Thoracic aorta (tissue), 2 donors: ENCODE data around the gene HPS3. TPM values are rescaled to one million over a fixed set of nuclear protein-coding genes. Genes with fewer than 3 reads are reported as not detected.
"Not testable (repeated sequence)": the region's sequence is repeated elsewhere in the genome, so short reads cannot be mapped to it uniquely, and the experiment has no call there.

Experiments
- ATAC-seq: fragments of 150-250 bp; one replicate; pipeline ENCODE4 v1.8.0; 2017; ENCODE audit warnings: low read depth; ENCODE audit not compliant: insufficient number of reproducible peaks, low FRiP score
- DNase-seq: peaks from one replicate; pipeline ENCODE4 v3.0.0-alpha.2; 2020; ENCODE audit warnings: low spot score
- H3K27ac ChIP-seq, 2 donors: fragments of 200-600 bp; sonication (generic); 1 replicate in 1 of 2; 2 replicates in 1 of 2; pipeline ENCODE4 v1.5.1; 2016; ENCODE audit warnings: mild to moderate bottlenecking in 2 of 2, moderate library complexity in 2 of 2
- H3K27me3 ChIP-seq: fragments of 200-600 bp; sonication (generic); replicated peaks from 2 replicates; pipeline ENCODE4 v1.6.0; 2016; ENCODE audit warnings: mild to moderate bottlenecking; ENCODE audit not compliant: insufficient read depth
- H3K36me3 ChIP-seq: fragments of 200-600 bp; sonication (generic); one replicate; pipeline ENCODE4 v1.5.1; 2016
- H3K4me1 ChIP-seq, 2 donors: fragments of 200-600 bp; sonication (generic); 1 replicate in 1 of 2; 2 replicates in 1 of 2; pipeline versions ENCODE4 v1.5.1 to v1.6.0; 2016; ENCODE audit warnings: low read depth in 2 of 2, mild to moderate bottlenecking in 1 of 2; ENCODE audit not compliant: control insufficient read depth in 1 of 2
- H3K4me3 ChIP-seq: fragments of 200-600 bp; sonication (generic); 2 replicates; pipeline ENCODE4 v1.5.1; 2016; ENCODE audit warnings: mild to moderate bottlenecking
- H3K9me3 ChIP-seq: fragments of 200-600 bp; sonication (generic); 2 replicates; pipeline ENCODE4 v1.5.1; 2016
- total RNA-seq, 2 donors: library from RNA; depleted of rRNA; stranded (reverse); fragments of >200 nt; gene quantifications; one replicate each; pipeline versions ENCODE4 v1.1.0 to v1.2.3, GENCODE V29; 2016
- TF ChIP-seq, protein P1 (sequence below): fragments of 200-600 bp; sonication (generic); IDR thresholded peaks from one replicate; pipeline ENCODE4 v1.5.1; 2019; ENCODE audit warnings: antibody characterized with exemption

The HPS3 gene
- total RNA-seq, 2 donors from 2014 or later = 21.3 to 22.9 TPM

DNA sequence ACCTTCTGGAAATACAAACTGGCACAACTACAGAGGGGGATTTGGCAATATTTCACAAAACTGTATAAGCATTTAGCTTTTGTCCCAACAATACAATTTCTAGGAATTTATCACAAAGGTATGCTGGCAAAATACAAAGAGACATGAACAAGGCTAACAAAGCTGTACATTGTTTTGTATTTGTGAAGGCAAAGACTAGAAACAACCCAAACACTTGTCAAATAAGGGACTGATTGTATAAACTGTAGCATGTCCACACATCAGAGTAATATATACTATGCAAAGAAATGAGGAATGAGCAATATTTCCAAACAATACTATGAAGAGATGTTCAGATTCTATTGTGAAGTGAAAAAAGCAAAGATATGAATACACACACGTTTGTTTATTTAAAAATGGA, 65.8 kb downstream of the HPS3 start:
- H3K9me3 ChIP-seq = no peaks in the 10 kb centered on the region
- no peak overlapping the region for H3K27ac ChIP-seq
- no peak overlapping the region for H3K4me3 ChIP-seq
- no peak for DNase-seq
- H3K27me3 ChIP-seq = no peaks in the 10 kb centered on the region
- peaks cover 2 to 12% of the 10 kb centered on the region in 2 donors for H3K4me1 ChIP-seq
- no peaks in the 10 kb centered on the region for H3K36me3 ChIP-seq
- TF ChIP-seq, protein P1, sequence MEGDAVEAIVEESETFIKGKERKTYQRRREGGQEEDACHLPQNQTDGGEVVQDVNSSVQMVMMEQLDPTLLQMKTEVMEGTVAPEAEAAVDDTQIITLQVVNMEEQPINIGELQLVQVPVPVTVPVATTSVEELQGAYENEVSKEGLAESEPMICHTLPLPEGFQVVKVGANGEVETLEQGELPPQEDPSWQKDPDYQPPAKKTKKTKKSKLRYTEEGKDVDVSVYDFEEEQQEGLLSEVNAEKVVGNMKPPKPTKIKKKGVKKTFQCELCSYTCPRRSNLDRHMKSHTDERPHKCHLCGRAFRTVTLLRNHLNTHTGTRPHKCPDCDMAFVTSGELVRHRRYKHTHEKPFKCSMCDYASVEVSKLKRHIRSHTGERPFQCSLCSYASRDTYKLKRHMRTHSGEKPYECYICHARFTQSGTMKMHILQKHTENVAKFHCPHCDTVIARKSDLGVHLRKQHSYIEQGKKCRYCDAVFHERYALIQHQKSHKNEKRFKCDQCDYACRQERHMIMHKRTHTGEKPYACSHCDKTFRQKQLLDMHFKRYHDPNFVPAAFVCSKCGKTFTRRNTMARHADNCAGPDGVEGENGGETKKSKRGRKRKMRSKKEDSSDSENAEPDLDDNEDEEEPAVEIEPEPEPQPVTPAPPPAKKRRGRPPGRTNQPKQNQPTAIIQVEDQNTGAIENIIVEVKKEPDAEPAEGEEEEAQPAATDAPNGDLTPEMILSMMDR = no peak
- no peak for ATAC-seq

DNA sequence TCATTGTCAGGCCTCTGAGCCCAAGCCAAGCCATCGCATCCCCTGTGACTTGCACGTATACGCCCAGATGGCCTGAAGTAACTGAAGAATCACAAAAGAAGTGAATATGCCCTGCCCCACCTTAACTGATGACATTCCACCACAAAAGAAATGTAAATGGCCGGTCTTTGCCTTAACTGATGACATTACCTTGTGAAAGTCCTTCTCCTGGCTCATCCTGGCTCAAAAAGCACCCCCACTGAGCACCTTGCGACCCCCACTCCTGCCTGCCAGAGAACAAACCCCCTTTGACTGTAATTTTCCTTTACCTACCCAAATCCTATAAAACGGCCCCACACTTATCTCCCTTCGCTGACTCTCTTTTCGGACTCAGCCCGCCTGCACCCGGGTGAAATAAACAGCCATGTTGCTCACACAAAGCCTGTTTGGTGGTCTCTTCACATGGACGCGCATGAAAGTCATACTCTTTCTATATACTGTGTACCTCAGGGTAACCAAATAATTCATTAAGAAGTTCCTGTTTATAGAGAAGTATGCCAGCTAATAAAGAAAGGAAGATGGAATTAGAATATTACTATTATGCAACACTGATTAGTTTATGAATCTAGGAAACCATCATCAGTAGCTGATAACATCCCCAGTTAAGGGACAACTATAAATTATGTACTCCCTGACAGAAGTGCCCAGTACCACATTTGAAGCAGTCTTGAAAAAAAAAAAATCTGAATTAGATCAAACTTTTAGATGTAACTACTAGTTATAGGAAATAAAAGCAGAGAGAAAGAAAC, 67.6 kb downstream of the HPS3 start:
- H3K27ac ChIP-seq, DNase-seq, ATAC-seq, H3K27me3 ChIP-seq, H3K36me3 ChIP-seq, H3K4me3 ChIP-seq, H3K9me3 ChIP-seq: not testable (repeated sequence)
- H3K4me1 ChIP-seq = peaks cover 2 to 12% of the 10 kb centered on the region in 2 donors

DNA sequence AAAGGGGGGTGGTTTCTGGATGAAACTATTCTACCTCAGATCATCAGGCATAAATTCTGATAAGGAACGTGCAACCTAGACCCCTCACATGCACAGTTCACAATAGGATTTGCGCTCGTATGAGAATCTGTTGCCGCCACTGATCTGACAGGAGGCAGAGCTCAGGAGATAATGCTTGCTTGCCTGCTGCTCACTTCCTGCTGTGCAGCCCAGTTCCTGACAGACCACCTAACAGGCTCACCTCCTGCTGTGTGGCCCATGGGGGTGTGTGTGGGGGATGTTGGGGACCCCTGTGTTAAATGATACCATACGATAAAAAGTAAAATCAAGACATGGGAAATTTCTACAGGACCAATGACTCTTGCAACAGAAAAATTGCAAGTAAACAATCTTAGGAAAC, 68.2 kb downstream of the HPS3 start:
- TF ChIP-seq, protein P1 = no peak
- ATAC-seq = no peak
- no peak overlapping the region for H3K4me3 ChIP-seq

DNA sequence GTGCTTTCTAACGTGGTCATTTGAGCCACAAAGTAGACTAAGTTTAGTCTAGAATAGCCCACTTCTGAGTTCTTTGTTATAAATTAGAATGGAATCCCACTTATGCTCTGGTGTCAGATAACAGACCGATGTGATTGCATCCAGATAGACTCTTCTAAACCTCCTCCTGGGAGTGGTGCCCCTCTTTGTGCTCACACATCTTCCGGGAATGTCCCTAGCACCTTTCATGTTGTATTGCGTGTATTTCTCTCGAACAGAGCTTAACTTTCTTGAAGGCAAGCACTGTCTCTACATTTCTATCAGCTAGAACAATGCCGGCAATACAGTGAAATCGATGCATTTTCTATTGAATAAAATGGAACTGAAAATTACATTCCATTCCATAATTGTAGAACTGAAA, 69.2 kb downstream of the HPS3 start:
- H3K4me1 ChIP-seq = peaks cover 2 to 11% of the 10 kb centered on the region in 2 donors
- DNase-seq (no peak), ATAC-seq (no peak)
- no peak overlapping the region for H3K27ac ChIP-seq
- no peaks in the 10 kb centered on the region for H3K9me3 ChIP-seq
- H3K4me3 ChIP-seq = no peak overlapping the region
- TF ChIP-seq, protein P1 = no peak
- H3K27me3 ChIP-seq = no peaks in the 10 kb centered on the region
- H3K36me3 ChIP-seq = no peaks in the 10 kb centered on the region

More for the DNA sequence above, 68.2 kb downstream of the HPS3 start:
- Histone ChIP-seq H3K27ac (no peak overlapping the region), H3K36me3 (no peaks in the 10 kb centered on the region), H3K4me1 (peaks cover 2 to 12% of the 10 kb centered on the region in 2 donors), H3K27me3 (no peaks in the 10 kb centered on the region), H3K9me3 (no peaks in the 10 kb centered on the region)
- DNase-seq = no peak

DNA sequence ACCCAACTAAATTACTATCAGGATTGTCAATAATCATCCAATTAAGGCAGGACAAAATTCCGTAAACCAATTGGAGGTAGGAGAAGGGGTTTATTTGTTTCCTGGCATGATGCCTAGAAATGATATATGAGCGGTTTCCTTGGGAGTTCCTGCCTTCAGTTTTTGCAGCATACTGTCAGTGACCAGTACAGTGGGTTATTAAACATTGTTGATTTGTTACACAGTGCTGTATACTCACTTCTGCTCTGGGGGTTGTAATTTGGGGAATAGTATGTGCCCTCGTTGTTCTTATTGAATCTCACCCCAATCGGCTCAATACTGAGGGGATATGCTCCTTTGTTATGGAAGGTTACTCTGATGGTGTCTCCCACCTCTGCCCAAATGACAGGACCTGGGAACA, 70.0 kb downstream of the HPS3 start:
- ATAC-seq (no peak), DNase-seq (no peak)
- Histone ChIP-seq H3K27me3 (no peaks in the 10 kb centered on the region), H3K36me3 (no peaks in the 10 kb centered on the region), H3K4me3 (no peak overlapping the region), H3K4me1 (peaks cover 0 to 5% of the 10 kb centered on the region in 2 donors), H3K9me3 (no peaks in the 10 kb centered on the region), H3K27ac (no peak overlapping the region)
- TF ChIP-seq, protein P1 = no peak
